HL-60 (cell line): Measurements from ENCODE around the gene PGGT1B.

Experiments
- GABPA ChIP-seq: IDR thresholded peaks from 2 replicates; pipeline ENCODE4 v1.6.1; 2012; ENCODE audit warnings: low read depth
- POLR2AphosphoS5 ChIP-seq: IDR thresholded peaks from 2 replicates; pipeline ENCODE4 v1.6.1; 2012; ENCODE audit warnings: low read depth
- TF ChIP-seq, protein P1 (sequence below): IDR thresholded peaks from one replicate; pipeline ENCODE4 v1.5.1; 2011; ENCODE audit warnings: low read length, control low read depth, inconsistent platforms; ENCODE audit not compliant: insufficient read depth
- TF ChIP-seq, protein P2 (sequence below): IDR thresholded peaks from 2 replicates; pipeline ENCODE4 v1.6.1; 2012; ENCODE audit warnings: low read depth; ENCODE audit not compliant: insufficient replicate concordance

DNA sequence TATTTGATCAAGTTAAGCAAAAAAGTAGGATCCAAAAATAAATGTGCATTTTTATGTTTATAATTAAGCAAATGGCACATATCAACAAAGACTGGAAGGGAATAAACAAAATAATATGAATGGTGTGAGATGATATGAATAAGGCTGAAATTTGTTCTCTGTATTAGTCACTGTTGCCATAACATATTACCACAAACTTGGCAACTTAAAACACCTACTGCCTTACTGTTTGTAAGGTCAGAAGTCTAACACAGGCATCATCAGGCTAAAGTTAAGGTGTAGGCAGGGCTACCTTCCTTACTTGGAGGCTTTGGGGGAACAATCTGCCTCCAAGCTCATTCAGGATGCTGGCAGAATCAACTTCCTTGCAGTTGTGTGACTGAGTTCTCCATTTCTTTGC, 19.3 kb downstream of the PGGT1B start:
- TF ChIP-seq, protein P1, sequence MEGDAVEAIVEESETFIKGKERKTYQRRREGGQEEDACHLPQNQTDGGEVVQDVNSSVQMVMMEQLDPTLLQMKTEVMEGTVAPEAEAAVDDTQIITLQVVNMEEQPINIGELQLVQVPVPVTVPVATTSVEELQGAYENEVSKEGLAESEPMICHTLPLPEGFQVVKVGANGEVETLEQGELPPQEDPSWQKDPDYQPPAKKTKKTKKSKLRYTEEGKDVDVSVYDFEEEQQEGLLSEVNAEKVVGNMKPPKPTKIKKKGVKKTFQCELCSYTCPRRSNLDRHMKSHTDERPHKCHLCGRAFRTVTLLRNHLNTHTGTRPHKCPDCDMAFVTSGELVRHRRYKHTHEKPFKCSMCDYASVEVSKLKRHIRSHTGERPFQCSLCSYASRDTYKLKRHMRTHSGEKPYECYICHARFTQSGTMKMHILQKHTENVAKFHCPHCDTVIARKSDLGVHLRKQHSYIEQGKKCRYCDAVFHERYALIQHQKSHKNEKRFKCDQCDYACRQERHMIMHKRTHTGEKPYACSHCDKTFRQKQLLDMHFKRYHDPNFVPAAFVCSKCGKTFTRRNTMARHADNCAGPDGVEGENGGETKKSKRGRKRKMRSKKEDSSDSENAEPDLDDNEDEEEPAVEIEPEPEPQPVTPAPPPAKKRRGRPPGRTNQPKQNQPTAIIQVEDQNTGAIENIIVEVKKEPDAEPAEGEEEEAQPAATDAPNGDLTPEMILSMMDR, result no peak
- TF ChIP-seq, protein P2, sequence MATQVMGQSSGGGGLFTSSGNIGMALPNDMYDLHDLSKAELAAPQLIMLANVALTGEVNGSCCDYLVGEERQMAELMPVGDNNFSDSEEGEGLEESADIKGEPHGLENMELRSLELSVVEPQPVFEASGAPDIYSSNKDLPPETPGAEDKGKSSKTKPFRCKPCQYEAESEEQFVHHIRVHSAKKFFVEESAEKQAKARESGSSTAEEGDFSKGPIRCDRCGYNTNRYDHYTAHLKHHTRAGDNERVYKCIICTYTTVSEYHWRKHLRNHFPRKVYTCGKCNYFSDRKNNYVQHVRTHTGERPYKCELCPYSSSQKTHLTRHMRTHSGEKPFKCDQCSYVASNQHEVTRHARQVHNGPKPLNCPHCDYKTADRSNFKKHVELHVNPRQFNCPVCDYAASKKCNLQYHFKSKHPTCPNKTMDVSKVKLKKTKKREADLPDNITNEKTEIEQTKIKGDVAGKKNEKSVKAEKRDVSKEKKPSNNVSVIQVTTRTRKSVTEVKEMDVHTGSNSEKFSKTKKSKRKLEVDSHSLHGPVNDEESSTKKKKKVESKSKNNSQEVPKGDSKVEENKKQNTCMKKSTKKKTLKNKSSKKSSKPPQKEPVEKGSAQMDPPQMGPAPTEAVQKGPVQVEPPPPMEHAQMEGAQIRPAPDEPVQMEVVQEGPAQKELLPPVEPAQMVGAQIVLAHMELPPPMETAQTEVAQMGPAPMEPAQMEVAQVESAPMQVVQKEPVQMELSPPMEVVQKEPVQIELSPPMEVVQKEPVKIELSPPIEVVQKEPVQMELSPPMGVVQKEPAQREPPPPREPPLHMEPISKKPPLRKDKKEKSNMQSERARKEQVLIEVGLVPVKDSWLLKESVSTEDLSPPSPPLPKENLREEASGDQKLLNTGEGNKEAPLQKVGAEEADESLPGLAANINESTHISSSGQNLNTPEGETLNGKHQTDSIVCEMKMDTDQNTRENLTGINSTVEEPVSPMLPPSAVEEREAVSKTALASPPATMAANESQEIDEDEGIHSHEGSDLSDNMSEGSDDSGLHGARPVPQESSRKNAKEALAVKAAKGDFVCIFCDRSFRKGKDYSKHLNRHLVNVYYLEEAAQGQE, result no peak
- TF ChIP-seq GABPA, result no peak
- no peak for TF ChIP-seq POLR2AphosphoS5
